K562 (cell line): ENCODE measurements around the gene MYRIP. TPM values are rescaled to one million over a fixed set of nuclear protein-coding genes. Genes with fewer than 3 reads are reported as not detected.

Experiments
- ASH1L ChIP-seq: fragments of 450-650 bp; IDR thresholded peaks from 2 replicates; pipeline ENCODE4 v1.6.1; 2018; ENCODE audit warnings: borderline replicate concordance, mild to moderate bottlenecking, low read depth; ENCODE audit not compliant: partially characterized antibody
- COPS2 ChIP-seq: fragments of 450-650 bp; conservative IDR thresholded peaks from 2 replicates; pipeline ENCODE4 v1.6.1; 2016; ENCODE audit warnings: mild to moderate bottlenecking, moderate library complexity
- CSDE1 ChIP-seq, 2 experiments: fragments of 450-650 bp; IDR thresholded peaks; 2 replicates each; pipeline ENCODE4 v1.6.1; 2016; ENCODE audit warnings: mild to moderate bottlenecking in 1 of 2
- FOXP4 ChIP-seq: sonication (generic); formaldehyde crosslinking; IDR thresholded peaks from 2 replicates; pipeline ENCODE4 v1.8.0; 2022; ENCODE audit warnings: mild to moderate bottlenecking, missing genetic modification reagents, borderline replicate concordance
- GATA2 ChIP-seq: sonication (generic); formaldehyde crosslinking; IDR thresholded peaks from 2 replicates; pipeline ENCODE4 v1.4.0; 2020; ENCODE audit warnings: mild to moderate bottlenecking, missing genetic modification reagents
- KLF1 ChIP-seq: fragments of 450-650 bp; IDR thresholded peaks from 2 replicates; pipeline ENCODE4 v1.6.1; 2016; ENCODE audit warnings: missing genetic modification characterization, missing compliant biosample characterization
- MITF ChIP-seq: IDR thresholded peaks from 2 replicates; pipeline ENCODE4 v1.6.1; 2014; ENCODE audit warnings: antibody characterized with exemption
- PHF20 ChIP-seq: fragments of 450-650 bp; IDR thresholded peaks from 2 replicates; pipeline ENCODE4 v1.6.1; 2018; ENCODE audit not compliant: partially characterized antibody
- RFX7 ChIP-seq: fragments of 250-450 bp; sonication (Bioruptor Pico); IDR thresholded peaks from 2 replicates; pipeline ENCODE4 v1.5.1; 2021; ENCODE audit warnings: mild to moderate bottlenecking
- SRF ChIP-seq, 2 experiments: fragments of 250-450, 450-650 bp in 1 of 2; sonication (Bioruptor Pico) in 1 of 2; sonication (generic) in 1 of 2; formaldehyde crosslinking; IDR thresholded peaks; 2 replicates each; pipeline versions ENCODE4 v1.5.0 to v1.5.1; 2020 to 2022; ENCODE audit warnings: mild to moderate bottlenecking in 1 of 2, missing genetic modification reagents in 1 of 2
- THRA ChIP-seq: fragments of 450-650 bp; IDR thresholded peaks from 2 replicates; pipeline ENCODE4 v1.6.1; 2017; ENCODE audit warnings: mild to moderate bottlenecking, moderate library complexity
- TOE1 ChIP-seq, 2 experiments: fragments of 450-650 bp in 1 of 2; sonication (generic) in 1 of 2; formaldehyde crosslinking in 1 of 2; IDR thresholded peaks; 2 replicates each; pipeline versions ENCODE4 v1.7.1 to v1.8.0; 2016 to 2022; ENCODE audit warnings: borderline replicate concordance in 2 of 2, mild to moderate bottlenecking in 2 of 2, antibody characterized with exemption in 1 of 2, inconsistent platforms in 1 of 2, low read depth in 1 of 2, missing genetic modification reagents in 1 of 2, moderate library complexity in 1 of 2
- ZBTB12 ChIP-seq: fragments of 250-450 bp; sonication (Bioruptor Pico); IDR thresholded peaks from 2 replicates; pipeline ENCODE4 v1.4.0; 2020
- ZNF395 ChIP-seq: fragments of 200-800 bp; sonication (Bioruptor generic); IDR thresholded peaks from 2 replicates; pipeline ENCODE4 v1.6.1; 2017; ENCODE audit warnings: missing genetic modification characterization, missing compliant biosample characterization
- ZNF512 ChIP-seq: IDR thresholded peaks from 2 replicates; pipeline ENCODE4 v1.6.1; 2016; ENCODE audit warnings: missing genetic modification characterization, missing compliant biosample characterization
- polyA plus RNA-seq, 8 experiments: library from polyadenylated mRNA; depleted of rRNA in 4 of 8; stranded (reverse) in 5 of 8; unstranded in 3 of 8; fragments of >200 nt; fragmentation: Nextera tagmentation in 2 of 8; fragmentation: Illumina TruSeq in 1 of 8; extraction: Ambion mirVana in 2 of 8; extraction: Trizol in 1 of 8; gene quantifications; 2 replicates each; pipeline versions ENCODE4 v1.2.1 to v1.2.3, GENCODE V29; 2011 to 2014; ENCODE audit warnings: inconsistent platforms in 1 of 8, missing spikeins in 1 of 8
- total RNA-seq, 7 experiments: library from RNA; depleted of rRNA in 6 of 7; stranded (reverse); fragments of >200 nt in 6 of 7; fragmentation: Illumina TruSeq in 2 of 7; extraction: Trizol in 2 of 7; gene quantifications; 2 replicates each; pipeline versions ENCODE4 v1.2.1 to v1.2.3, GENCODE V29; 2011 to 2021; ENCODE audit warnings: low replicate concordance in 1 of 7

MYRIP gene
- total and polyA plus RNA-seq, 9 of the 15 experiments (the other 6 are each of a cell fraction or from before 2014, with no cell fraction given), result 0.03 to 0.12 TPM; not detected in 7

GRCh38 chr3:40292637-40293349, 483.4 kb downstream of the MYRIP start (continued):
- TF ChIP-seq MITF, result no peak
- no peak for TF ChIP-seq PHF20
- peak; percentile 69 for TF ChIP-seq ZNF395 (CRISPR knock-in tag)
- TF ChIP-seq KLF1 (tag), result no peak
- TF ChIP-seq GATA2 (CRISPR knock-in tag), result no peak
- TF ChIP-seq ZNF512 (tag), result no peak
- 0 out of 2 replicates have a peak, but pooled peaks have one; percentile 27 for TF ChIP-seq ZBTB12
- no peak for TF ChIP-seq SRF (CRISPR knock-in tag; IDR thresholded peaks at IDR 0.05)
- no peak for TF ChIP-seq ASH1L
- no peak for TF ChIP-seq COPS2
- TF ChIP-seq CSDE1 (IDR thresholded peaks at IDR 0.05), result no peak
- no peak for TF ChIP-seq RFX7 (CRISPR knock-in tag)
- no peak for TF ChIP-seq FOXP4 (CRISPR knock-in tag)
- no peak for TF ChIP-seq THRA
- TF ChIP-seq TOE1 (IDR thresholded peaks at IDR 0.05; ENCODE audit: borderline replicate concordance), result no peak
- no peak for TF ChIP-seq TOE1 (CRISPR knock-in tag; IDR thresholded peaks at IDR 0.05; ENCODE audit: borderline replicate concordance, low read depth)
